ENCODE results near the gene KIF3A.

The KIF3A gene

GRCh38 chr5:132781029-132781428, 43.7 kb upstream of the KIF3A start:
- no peak for DNase-seq
- Histone ChIP-seq H3K4me3 (ENCODE audit: low read depth, low read length) (no peak overlapping the region), H3K36me3 (no peaks in the 10 kb centered on the region), H3K9me3 (ENCODE audit: severe bottlenecking) (no peaks in the 10 kb centered on the region), H3K27ac (no peak overlapping the region), H3K27me3 (ENCODE audit: insufficient read depth, low read depth, severe bottlenecking) (no peaks in the 10 kb centered on the region)
- TF ChIP-seq CTCF (IDR thresholded peaks at IDR 0.05; ENCODE audit: low read depth, low read length), result no peak

DNA sequence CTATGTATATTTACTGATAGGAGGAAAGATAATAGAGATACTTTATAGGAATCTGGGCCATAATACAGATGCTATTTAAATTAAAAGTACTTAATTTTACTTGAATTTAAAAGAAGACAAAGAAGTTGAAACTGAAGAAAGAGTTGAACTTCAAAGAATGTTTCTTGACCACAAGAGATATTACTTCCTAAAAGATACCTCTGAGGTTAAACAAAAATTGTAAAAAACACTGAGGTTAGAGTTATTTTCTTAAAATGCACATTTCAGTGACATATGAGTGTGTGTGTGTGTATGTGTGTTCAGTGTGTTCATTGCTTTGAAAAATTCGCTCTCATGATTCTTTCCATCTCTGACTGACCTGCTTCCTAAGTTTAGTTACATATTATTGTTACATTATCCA, 43.2 kb upstream of the KIF3A start:
- no peak for TF ChIP-seq CTCF (IDR thresholded peaks at IDR 0.05; ENCODE audit: low read depth, low read length)
- Histone ChIP-seq H3K9me3 (ENCODE audit: severe bottlenecking) (no peaks in the 10 kb centered on the region), H3K36me3 (no peaks in the 10 kb centered on the region), H3K27me3 (ENCODE audit: insufficient read depth, low read depth, severe bottlenecking) (no peaks in the 10 kb centered on the region), H3K4me3 (ENCODE audit: low read depth, low read length) (no peak overlapping the region), H3K27ac (no peak overlapping the region)
- DNase-seq, result no peak

DNA sequence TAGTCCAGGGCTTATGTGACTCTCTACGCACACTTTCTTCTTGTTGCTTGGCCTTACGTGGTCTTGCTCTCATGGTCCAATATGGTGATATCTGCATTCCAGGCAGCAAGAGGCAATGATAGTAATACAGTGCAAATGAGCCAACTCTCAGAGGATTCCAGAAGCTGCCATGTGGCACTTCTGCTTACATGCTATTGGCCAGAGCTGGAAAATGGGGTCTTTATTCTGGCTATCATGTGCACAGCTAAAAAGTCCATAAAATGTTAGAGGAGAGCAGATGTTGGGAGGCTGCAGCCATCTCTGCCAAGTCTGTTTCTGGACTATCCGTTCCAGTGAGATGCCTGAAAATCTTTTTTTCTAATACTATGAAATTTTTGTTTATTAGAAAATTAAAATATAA, 42.6 kb upstream of the KIF3A start:
- Histone ChIP-seq H3K9me3 (ENCODE audit: severe bottlenecking) (no peaks in the 10 kb centered on the region), H3K36me3 (no peaks in the 10 kb centered on the region), H3K27ac (no peak overlapping the region), H3K27me3 (ENCODE audit: insufficient read depth, low read depth, severe bottlenecking) (no peaks in the 10 kb centered on the region), H3K4me3 (ENCODE audit: low read depth, low read length) (no peak overlapping the region)
- TF ChIP-seq CTCF (IDR thresholded peaks at IDR 0.05; ENCODE audit: low read depth, low read length), result no peak
- no peak for DNase-seq

DNA sequence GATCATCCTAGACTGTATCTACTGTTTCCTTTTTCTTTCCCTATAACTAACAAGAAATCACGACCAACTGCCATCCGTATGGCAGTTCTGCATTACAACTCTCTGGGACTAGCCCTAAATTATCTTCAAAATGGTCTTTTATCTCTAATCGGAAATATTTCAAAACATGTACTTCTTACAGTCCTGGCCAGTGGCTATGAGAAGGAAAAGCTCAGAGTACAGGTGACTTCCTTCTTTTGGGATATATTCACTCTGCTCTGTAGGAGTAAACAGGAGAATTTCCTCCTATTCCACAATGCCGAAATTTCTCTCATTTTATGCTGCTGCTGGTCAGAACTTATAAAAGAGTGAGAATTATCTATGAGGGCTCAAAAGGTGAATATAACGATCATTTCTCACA, 41.5 kb upstream of the KIF3A start:
- DNase-seq, result no peak
- no peak for TF ChIP-seq CTCF (IDR thresholded peaks at IDR 0.05; ENCODE audit: low read depth, low read length)
- H3K36me3 ChIP-seq, result no peaks in the 10 kb centered on the region
- no peak overlapping the region for H3K4me3 ChIP-seq (ENCODE audit: low read depth, low read length)
- no peaks in the 10 kb centered on the region for H3K9me3 ChIP-seq (ENCODE audit: severe bottlenecking)
- H3K27ac ChIP-seq, result no peak overlapping the region
- no peaks in the 10 kb centered on the region for H3K27me3 ChIP-seq (ENCODE audit: insufficient read depth, low read depth, severe bottlenecking)

DNA sequence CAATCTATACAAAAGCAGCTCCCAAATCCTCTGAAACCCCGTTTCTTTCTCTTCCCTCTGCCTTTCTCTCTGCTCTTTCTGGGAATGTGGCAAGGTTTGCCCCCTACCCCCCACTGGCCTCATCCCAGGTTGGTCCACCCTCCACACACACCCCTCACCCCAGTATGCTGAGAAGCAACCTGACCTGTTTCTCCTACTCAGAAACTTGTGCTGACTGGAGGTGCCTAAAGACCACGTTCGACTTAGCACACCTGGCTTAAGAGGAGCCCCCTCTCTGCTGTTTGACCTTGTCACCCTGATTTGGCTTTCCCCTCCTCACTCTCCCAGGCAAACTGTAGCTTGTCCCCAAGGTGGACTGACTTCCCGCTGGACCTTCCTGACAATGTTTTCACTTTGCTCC, 40.8 kb upstream of the KIF3A start:
- no peak for TF ChIP-seq CTCF (IDR thresholded peaks at IDR 0.05; ENCODE audit: low read depth, low read length)
- Histone ChIP-seq H3K36me3 (no peaks in the 10 kb centered on the region), H3K27me3 (ENCODE audit: insufficient read depth, low read depth, severe bottlenecking) (no peaks in the 10 kb centered on the region), H3K9me3 (ENCODE audit: severe bottlenecking) (no peaks in the 10 kb centered on the region), H3K27ac (no peak overlapping the region), H3K4me3 (ENCODE audit: low read depth, low read length) (no peak overlapping the region)
- no peak for DNase-seq

- DNase-seq, result peak; percentile 53
- no peak for TF ChIP-seq CTCF (IDR thresholded peaks at IDR 0.05; ENCODE audit: low read depth, low read length)
- Histone ChIP-seq H3K36me3 (no peaks in the 10 kb centered on the region), H3K9me3 (ENCODE audit: severe bottlenecking) (no peaks in the 10 kb centered on the region), H3K4me3 (ENCODE audit: low read depth, low read length) (peak within 1 kb of the TSS; percentile 76), H3K27ac (peak within 1 kb of the TSS; percentile 59), H3K27me3 (ENCODE audit: insufficient read depth, low read depth, severe bottlenecking) (no peaks in the 10 kb centered on the region)
Measured at GRCh38 chr5:132777209-132778069, 40.1 kb upstream of the KIF3A start, which contains the start of gene SEPTIN8. Gene SEPTIN8, minus strand, starts transcription at chr5:132777239. Its CDS starts 102 bp downstream, at chr5:132777137.
